Progenitor cell of endocrine pancreas (in vitro differentiated cells): ENCODE measurements around the gene MORF4L1. TPM values are rescaled to one million over a fixed set of nuclear protein-coding genes. Genes with fewer than 3 reads are reported as not detected.
A peak's percentile ranks its signal among the peaks of the same experiment; 100 is the strongest.
"Not testable (repeated sequence)": the region's sequence is repeated elsewhere in the genome, so short reads cannot be mapped to it uniquely, and the experiment has no call there.

Experiments
- DNase-seq: peaks from one replicate; pipeline ENCODE4 v3.0.0; 2021; ENCODE audit warnings: low spot score; ENCODE audit not compliant: unreplicated experiment
- H3K27ac Mint-ChIP-seq: 2 replicates; pipeline ENCODE4 v1.8.0; 2021; ENCODE audit warnings: mild to moderate bottlenecking, moderate library complexity, mixed read lengths
- H3K27me3 Mint-ChIP-seq: 2 replicates; pipeline ENCODE4 v1.8.0; 2021; ENCODE audit warnings: mixed read lengths
- H3K36me3 Mint-ChIP-seq: 2 replicates; pipeline ENCODE4 v1.8.0; 2022; ENCODE audit warnings: mixed read lengths; ENCODE audit not compliant: insufficient read depth
- H3K4me1 Mint-ChIP-seq: 2 replicates; pipeline ENCODE4 v1.8.0; 2021; ENCODE audit warnings: low read depth, mixed read lengths
- H3K4me3 Mint-ChIP-seq: 2 replicates; pipeline ENCODE4 v1.8.0; 2021; ENCODE audit warnings: low read depth, mild to moderate bottlenecking, moderate library complexity, mixed read lengths
- H3K9me3 Mint-ChIP-seq: 2 replicates; pipeline ENCODE4 v1.8.0; 2021; ENCODE audit warnings: low read depth, mixed read lengths
- total RNA-seq: library from RNA; stranded (reverse); gene quantifications from 2 replicates; pipeline ENCODE4 v1.2.1, GENCODE V29; 2021
- TF ChIP-seq, protein P1 (sequence below): fragments of 200-600 bp; sonication (generic); IDR thresholded peaks from one replicate; pipeline ENCODE4 v1.5.0; 2021; ENCODE audit warnings: antibody characterized with exemption, mild to moderate bottlenecking; ENCODE audit not compliant: unreplicated experiment

Gene MORF4L1
- total RNA-seq, 1 donor from 2014 or later, result 438 TPM

DNA sequence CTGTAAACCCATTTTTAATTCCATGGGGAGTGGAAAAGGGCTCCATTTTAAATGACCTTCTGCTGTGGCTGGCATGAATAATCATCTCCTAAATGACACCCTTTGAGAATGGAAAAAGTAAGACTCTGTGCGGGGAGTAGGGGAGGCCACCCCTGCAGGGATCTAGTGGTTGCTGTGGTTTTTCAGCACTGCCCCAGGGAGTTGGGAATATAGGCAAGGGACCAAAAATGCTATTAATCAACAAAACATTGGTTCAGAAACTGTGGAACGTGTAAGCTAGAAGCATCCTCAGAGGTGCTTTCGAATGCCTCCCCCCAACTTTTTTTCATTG, 31.3 kb upstream of the MORF4L1 start:
- Mint-ChIP-seq H3K9me3 (no peaks in the 10 kb centered on the region), H3K36me3 (no peaks in the 10 kb centered on the region), H3K4me1 (peaks cover 5% of the 10 kb centered on the region), H3K4me3 (no peak overlapping the region), H3K27ac (no peak overlapping the region), H3K27me3 (peaks cover 3% of the 10 kb centered on the region)
- TF ChIP-seq, protein P1, sequence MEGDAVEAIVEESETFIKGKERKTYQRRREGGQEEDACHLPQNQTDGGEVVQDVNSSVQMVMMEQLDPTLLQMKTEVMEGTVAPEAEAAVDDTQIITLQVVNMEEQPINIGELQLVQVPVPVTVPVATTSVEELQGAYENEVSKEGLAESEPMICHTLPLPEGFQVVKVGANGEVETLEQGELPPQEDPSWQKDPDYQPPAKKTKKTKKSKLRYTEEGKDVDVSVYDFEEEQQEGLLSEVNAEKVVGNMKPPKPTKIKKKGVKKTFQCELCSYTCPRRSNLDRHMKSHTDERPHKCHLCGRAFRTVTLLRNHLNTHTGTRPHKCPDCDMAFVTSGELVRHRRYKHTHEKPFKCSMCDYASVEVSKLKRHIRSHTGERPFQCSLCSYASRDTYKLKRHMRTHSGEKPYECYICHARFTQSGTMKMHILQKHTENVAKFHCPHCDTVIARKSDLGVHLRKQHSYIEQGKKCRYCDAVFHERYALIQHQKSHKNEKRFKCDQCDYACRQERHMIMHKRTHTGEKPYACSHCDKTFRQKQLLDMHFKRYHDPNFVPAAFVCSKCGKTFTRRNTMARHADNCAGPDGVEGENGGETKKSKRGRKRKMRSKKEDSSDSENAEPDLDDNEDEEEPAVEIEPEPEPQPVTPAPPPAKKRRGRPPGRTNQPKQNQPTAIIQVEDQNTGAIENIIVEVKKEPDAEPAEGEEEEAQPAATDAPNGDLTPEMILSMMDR, result no peak
- no peak for DNase-seq

DNA sequence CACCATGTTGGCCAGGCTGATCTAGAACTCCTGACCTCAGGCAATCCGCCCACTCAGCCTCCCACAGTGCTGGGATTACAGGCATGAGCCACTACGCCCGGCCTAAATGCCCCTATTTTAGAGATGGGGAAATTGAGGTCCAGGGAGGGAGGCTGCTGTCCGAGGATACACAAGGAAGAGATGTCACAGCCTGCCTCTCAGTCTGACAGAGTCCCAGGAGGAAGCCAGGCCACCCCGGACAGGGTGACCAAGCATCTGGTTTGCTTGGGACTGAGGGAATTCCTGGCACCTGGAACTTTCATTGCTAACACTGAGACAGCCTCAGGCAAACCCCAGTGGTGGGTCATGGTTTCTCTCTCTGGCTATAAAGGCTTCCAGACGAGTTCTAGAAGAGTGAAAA, 30.8 kb upstream of the MORF4L1 start:
- Mint-ChIP-seq H3K27ac (no peak overlapping the region), H3K4me1 (peaks cover 5% of the 10 kb centered on the region), H3K9me3 (no peaks in the 10 kb centered on the region), H3K27me3 (peaks cover 3% of the 10 kb centered on the region), H3K36me3 (no peaks in the 10 kb centered on the region), H3K4me3 (no peak overlapping the region)
- TF ChIP-seq, protein P1, result no peak
- no peak for DNase-seq

DNA sequence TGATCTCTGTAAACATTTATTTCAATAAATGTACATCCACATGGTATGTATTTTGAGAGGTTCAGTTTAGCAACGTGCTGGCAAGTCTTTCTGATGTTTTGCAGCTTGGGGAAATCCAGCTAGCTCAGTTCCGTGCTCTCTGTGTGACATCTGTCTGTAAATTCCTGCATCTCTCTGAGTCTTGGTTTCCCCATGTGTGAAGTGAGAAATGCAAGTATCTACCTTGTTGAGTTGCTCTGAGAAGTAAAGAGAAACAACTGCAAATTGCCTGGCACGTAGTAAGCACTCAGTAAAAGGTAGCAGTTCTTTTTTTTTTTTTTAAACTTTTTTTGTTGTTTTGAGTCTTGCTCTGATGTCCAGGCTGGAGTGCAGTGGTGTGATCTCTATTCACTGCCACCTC, 30.2 kb upstream of the MORF4L1 start:
- DNase-seq, result no peak
- TF ChIP-seq, protein P1, result no peak
- Mint-ChIP-seq H3K4me1 (peaks cover 5% of the 10 kb centered on the region), H3K27ac (no peak overlapping the region), H3K4me3 (no peak overlapping the region), H3K36me3 (peaks cover 2% of the 10 kb centered on the region), H3K27me3 (peaks cover 3% of the 10 kb centered on the region), H3K9me3 (peaks cover 3% of the 10 kb centered on the region)

DNA sequence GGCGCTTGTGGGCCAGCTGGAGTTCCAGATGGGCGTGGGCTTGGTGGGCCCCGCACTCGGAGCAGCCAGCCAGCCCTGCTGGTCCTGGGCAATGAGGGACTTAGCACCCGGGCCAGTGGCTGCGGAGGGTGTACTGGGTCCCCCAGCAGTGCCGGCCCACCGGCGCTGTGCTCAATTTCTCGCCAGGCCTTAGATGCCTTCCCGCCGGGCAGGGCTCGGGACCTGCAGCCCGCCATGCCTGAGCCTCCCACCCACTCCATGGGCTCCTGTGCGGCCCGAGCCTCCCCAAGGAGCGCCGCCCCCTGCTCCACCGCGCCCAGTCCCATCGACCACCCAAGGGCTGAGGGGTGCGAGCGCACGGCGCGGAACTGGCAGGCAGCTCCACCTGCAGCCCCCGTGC, 25.8 kb upstream of the MORF4L1 start:
- peaks cover 18% of the 10 kb centered on the region for H3K4me1 Mint-ChIP-seq
- H3K27ac Mint-ChIP-seq, H3K27me3 Mint-ChIP-seq, H3K4me3 Mint-ChIP-seq, H3K9me3 Mint-ChIP-seq, H3K36me3 Mint-ChIP-seq, DNase-seq: not testable (repeated sequence)

DNA sequence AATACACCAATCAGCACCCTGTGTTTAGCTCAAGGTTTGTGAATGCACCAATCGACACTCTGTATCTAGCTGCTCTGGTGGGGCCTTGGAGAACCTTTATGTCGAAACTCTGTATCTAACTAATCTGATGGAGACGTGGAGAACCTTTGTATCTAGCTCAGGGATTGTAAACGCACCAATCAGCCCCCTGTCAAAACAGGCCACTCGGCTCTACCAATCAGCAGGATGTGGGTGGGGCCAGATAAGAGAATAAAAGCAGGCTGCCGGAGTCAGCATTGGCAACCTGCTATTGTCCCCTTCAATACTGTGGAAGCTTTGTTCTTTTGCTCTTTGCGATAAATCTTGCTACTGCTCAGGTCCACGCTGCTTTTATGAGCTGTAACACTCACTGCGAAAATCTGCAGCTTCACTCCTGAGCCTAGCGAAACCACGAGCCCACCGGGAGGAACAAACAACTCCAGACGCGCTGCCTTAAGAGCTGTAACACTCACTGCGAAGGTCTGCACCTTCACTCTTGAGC, 25.2 kb upstream of the MORF4L1 start:
- not testable (repeated sequence) for H3K4me3 Mint-ChIP-seq, H3K27me3 Mint-ChIP-seq, DNase-seq, H3K36me3 Mint-ChIP-seq, H3K9me3 Mint-ChIP-seq
- Mint-ChIP-seq H3K27ac (peak overlapping the region; percentile 50), H3K4me1 (peaks cover 18% of the 10 kb centered on the region)

DNA sequence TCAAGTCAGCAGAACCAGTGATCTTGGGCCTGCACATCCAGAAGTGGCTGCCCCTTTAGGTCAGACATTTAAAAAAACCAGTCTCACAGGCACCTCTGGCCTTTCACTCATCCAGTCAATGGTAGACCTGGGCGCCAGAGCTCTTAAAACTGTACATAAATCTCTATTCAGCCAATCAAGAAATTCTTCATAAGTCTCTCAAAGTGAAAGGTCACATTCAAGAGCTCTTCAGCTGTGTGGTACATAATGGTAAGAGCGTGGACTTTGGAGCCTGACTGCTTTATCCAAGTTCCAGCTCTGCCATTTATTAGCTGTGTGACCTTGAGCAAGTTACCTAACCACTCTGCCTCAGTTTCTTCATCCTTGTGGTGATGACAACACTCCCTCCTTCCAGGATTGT, 22.3 kb upstream of the MORF4L1 start:
- Mint-ChIP-seq H3K9me3 (peaks cover 13% of the 10 kb centered on the region), H3K27me3 (no peaks in the 10 kb centered on the region), H3K4me1 (peaks cover 13% of the 10 kb centered on the region), H3K27ac (peak overlapping the region; percentile 98), H3K4me3 (no peak overlapping the region), H3K36me3 (peaks cover 6% of the 10 kb centered on the region)
- no peak for DNase-seq
- TF ChIP-seq, protein P1, result no peak
